Mesenchymal stem cell (in vitro differentiated cells and primary cell): ENCODE results near the gene CCDC158.

Experiments used
- DNase-seq: peaks from one replicate; pipeline ENCODE4 v3.0.0-alpha.2; 2013
- H2AFZ ChIP-seq: one replicate; pipeline ENCODE4 v1.6.1; 2013; ENCODE audit warnings: low read depth, mild to moderate bottlenecking, control low read depth, inconsistent platforms, low read length, moderate library complexity
- H2AK5ac ChIP-seq: 2 replicates; pipeline ENCODE4 v1.6.1; 2013; ENCODE audit warnings: low read length, moderate library complexity, mild to moderate bottlenecking, inconsistent platforms; ENCODE audit not compliant: severe bottlenecking
- H2BK120ac ChIP-seq: one replicate; pipeline ENCODE4 v1.6.1; 2013; ENCODE audit warnings: low read depth, mild to moderate bottlenecking, inconsistent platforms, low read length, moderate library complexity
- H2BK12ac ChIP-seq, 2 experiments: one replicate each; pipeline ENCODE4 v1.6.1; 2013; ENCODE audit warnings: inconsistent platforms in 2 of 2, low read length in 2 of 2, mild to moderate bottlenecking in 2 of 2, moderate library complexity in 2 of 2, control low read depth in 1 of 2
- H2BK15ac ChIP-seq: one replicate; pipeline ENCODE4 v1.6.1; 2013; ENCODE audit warnings: mild to moderate bottlenecking, low read depth, inconsistent platforms; ENCODE audit not compliant: poor library complexity, severe bottlenecking
- H2BK5ac ChIP-seq: 2 replicates; pipeline ENCODE4 v1.6.1; 2013; ENCODE audit warnings: low read depth, mild to moderate bottlenecking, low read length, control low read depth, inconsistent platforms; ENCODE audit not compliant: poor library complexity, severe bottlenecking
- H3K14ac ChIP-seq, 2 experiments: one replicate each; pipeline ENCODE4 v1.6.1; 2013; ENCODE audit warnings: inconsistent platforms in 2 of 2, low read length in 2 of 2, control low read depth in 1 of 2, mild to moderate bottlenecking in 1 of 2, moderate library complexity in 1 of 2
- H3K18ac ChIP-seq, 2 experiments: one replicate each; pipeline ENCODE4 v1.6.1; 2013; ENCODE audit warnings: inconsistent platforms in 2 of 2, low read length in 2 of 2, control low read depth in 1 of 2, low read depth in 1 of 2, mild to moderate bottlenecking in 1 of 2
- H3K23ac ChIP-seq, 2 experiments: one replicate each; pipeline ENCODE4 v1.6.1; 2013; ENCODE audit warnings: inconsistent platforms in 2 of 2, low read length in 2 of 2, mild to moderate bottlenecking in 2 of 2, moderate library complexity in 2 of 2, control low read depth in 1 of 2
- H3K27ac ChIP-seq: 2 replicates; pipeline ENCODE4 v1.5.1; 2013; ENCODE audit warnings: mild to moderate bottlenecking, moderate library complexity, low read length, control low read depth, inconsistent platforms; ENCODE audit not compliant: poor library complexity, severe bottlenecking
- H3K27me3 ChIP-seq, 2 experiments: 2 replicates each; pipeline versions ENCODE4 v1.6.1 to v1.7.0; 2013; ENCODE audit warnings: low read length in 2 of 2, mild to moderate bottlenecking in 2 of 2, moderate library complexity in 2 of 2, control low read depth in 1 of 2, inconsistent platforms in 1 of 2; ENCODE audit not compliant: control insufficient read depth in 1 of 2, insufficient read depth in 1 of 2
- H3K36me3 ChIP-seq, 2 experiments: 2 replicates each; pipeline versions ENCODE4 v1.6.1 to v1.7.0; 2013; ENCODE audit warnings: low read length in 2 of 2, control low read depth in 1 of 2, inconsistent platforms in 1 of 2, low read depth in 1 of 2, mild to moderate bottlenecking in 1 of 2; ENCODE audit not compliant: insufficient read depth in 2 of 2, control insufficient read depth in 1 of 2
- H3K4ac ChIP-seq, 2 experiments: one replicate each; pipeline ENCODE4 v1.6.1; 2013; ENCODE audit warnings: inconsistent platforms in 2 of 2, low read length in 2 of 2, mild to moderate bottlenecking in 2 of 2, moderate library complexity in 2 of 2, control low read depth in 1 of 2, low read depth in 1 of 2
- H3K4me1 ChIP-seq: 2 replicates; pipeline ENCODE4 v1.6.1; 2013; ENCODE audit warnings: low read depth, low read length, control low read depth; ENCODE audit not compliant: control insufficient read depth, insufficient read depth
- H3K4me2 ChIP-seq: 2 replicates; pipeline ENCODE4 v1.6.1; 2013; ENCODE audit warnings: low read length, mild to moderate bottlenecking, inconsistent platforms; ENCODE audit not compliant: poor library complexity, severe bottlenecking
- H3K4me3 ChIP-seq, 2 experiments: 2 replicates each; pipeline versions ENCODE4 v1.5.1 to v1.7.0; 2013; ENCODE audit warnings: low read length in 2 of 2, mild to moderate bottlenecking in 2 of 2, control low read depth in 1 of 2, low read depth in 1 of 2; ENCODE audit not compliant: insufficient read depth in 1 of 2
- H3K79me1 ChIP-seq: replicated peaks from 2 replicates; pipeline ENCODE4 v1.6.1; 2013; ENCODE audit warnings: mild to moderate bottlenecking, control low read depth, low read length, inconsistent platforms; ENCODE audit not compliant: poor library complexity, severe bottlenecking
- H3K9ac ChIP-seq: 2 replicates; pipeline ENCODE4 v1.7.0; 2013; ENCODE audit warnings: mild to moderate bottlenecking, low read length, moderate library complexity
- H3K9me3 ChIP-seq: 2 replicates; pipeline ENCODE4 v1.7.0; 2013; ENCODE audit warnings: mild to moderate bottlenecking, low read length; ENCODE audit not compliant: control insufficient read depth
- H4K8ac ChIP-seq: one replicate; pipeline ENCODE4 v1.6.1; 2013; ENCODE audit warnings: inconsistent platforms, mild to moderate bottlenecking, low read length, moderate library complexity
- H4K91ac ChIP-seq: one replicate; pipeline ENCODE4 v1.6.1; 2013; ENCODE audit warnings: mild to moderate bottlenecking, low read length, inconsistent platforms
- WGBS: methylation state at CpG from one replicate; pipeline ENCODE4 v1.1.7; 2013; ENCODE audit warnings: mixed read lengths; 5-methylcytosine and 5-hydroxymethylcytosine counted together

The CCDC158 gene

GRCh38 chr4:76380561-76380960, 40.4 kb downstream of the CCDC158 start:
- no peaks in the 10 kb centered on the region for H3K36me3 ChIP-seq
- H2AFZ ChIP-seq = no peak overlapping the region
- no peak overlapping the region for H2AK5ac ChIP-seq
- H3K27ac ChIP-seq = no peak overlapping the region
- H3K27me3 ChIP-seq = no peaks in the 10 kb centered on the region
- WGBS = 95% methylated on average over 6 of the region's 6 CpGs
- H3K4me1 ChIP-seq = peaks cover 2% of the 10 kb centered on the region
- H2BK12ac ChIP-seq = no peak overlapping the region
- H3K4me2 ChIP-seq = no peak overlapping the region
- no peak overlapping the region for H2BK15ac ChIP-seq
- no peak overlapping the region for H3K4ac ChIP-seq
- H3K79me1 ChIP-seq = no peaks in the 10 kb centered on the region
- no peak overlapping the region for H2BK120ac ChIP-seq
- H4K8ac ChIP-seq = no peak overlapping the region
- no peak overlapping the region for H4K91ac ChIP-seq
- H3K14ac ChIP-seq = no peak overlapping the region
- H3K18ac ChIP-seq = no peak overlapping the region
- no peak for DNase-seq
- no peak overlapping the region for H2BK5ac ChIP-seq
- H3K4me3 ChIP-seq = no peak overlapping the region
- H3K9me3 ChIP-seq = peaks cover 4% of the 10 kb centered on the region
- no peak overlapping the region for H3K9ac ChIP-seq
- H3K23ac ChIP-seq = no peak overlapping the region

GRCh38 chr4:76377911-76378310, 43.0 kb downstream of the CCDC158 start:
- no peaks in the 10 kb centered on the region for H3K36me3 ChIP-seq
- no peak overlapping the region for H4K8ac ChIP-seq
- no peaks in the 10 kb centered on the region for H3K27me3 ChIP-seq
- H3K9me3 ChIP-seq = peaks cover 4% of the 10 kb centered on the region
- H3K14ac ChIP-seq = no peak overlapping the region
- no peak overlapping the region for H2BK120ac ChIP-seq
- DNase-seq = peak; percentile 44
- no peak overlapping the region for H3K4me3 ChIP-seq
- peaks cover 2% of the 10 kb centered on the region for H3K4me1 ChIP-seq
- no peak overlapping the region for H4K91ac ChIP-seq
- no peak overlapping the region for H2BK12ac ChIP-seq
- no peak overlapping the region for H3K18ac ChIP-seq
- H3K4me2 ChIP-seq = no peak overlapping the region
- no peak overlapping the region for H3K4ac ChIP-seq
- H2AFZ ChIP-seq = no peak overlapping the region
- no peak overlapping the region for H2BK5ac ChIP-seq
- H3K27ac ChIP-seq = no peak overlapping the region
- H3K79me1 ChIP-seq = no peaks in the 10 kb centered on the region
- 37% methylated on average over 4 of the region's 5 CpGs for WGBS
- H3K9ac ChIP-seq = no peak overlapping the region
- H3K23ac ChIP-seq = no peak overlapping the region
- no peak overlapping the region for H2AK5ac ChIP-seq
- H2BK15ac ChIP-seq = no peak overlapping the region

GRCh38 chr4:76377481-76377901, 43.5 kb downstream of the CCDC158 start:
- no peak overlapping the region for H2BK120ac ChIP-seq

GRCh38 chr4:76376534-76376933, 44.4 kb downstream of the CCDC158 start:
- no peak overlapping the region for H3K4me2 ChIP-seq
- WGBS = no CpG with 5 or more reads among the region's 1 CpG
- H2BK120ac ChIP-seq = no peak overlapping the region

More at GRCh38 chr4:76377481-76377901, 43.5 kb downstream of the CCDC158 start:
- no peaks in the 10 kb centered on the region for H3K27me3 ChIP-seq
- H3K14ac ChIP-seq = no peak overlapping the region
- peak; percentile 20 for DNase-seq
- no peak overlapping the region for H3K27ac ChIP-seq
- H2BK5ac ChIP-seq = no peak overlapping the region
- H2AFZ ChIP-seq = peak overlapping the region; percentile 64
- H3K9ac ChIP-seq = no peak overlapping the region
- H2AK5ac ChIP-seq = no peak overlapping the region
- H3K23ac ChIP-seq = no peak overlapping the region
- H3K4ac ChIP-seq = no peak overlapping the region
- H3K9me3 ChIP-seq = peaks cover 4% of the 10 kb centered on the region
- WGBS = 44% methylated on average over 3 of the region's 4 CpGs
- no peak overlapping the region for H4K91ac ChIP-seq
- no peaks in the 10 kb centered on the region for H3K36me3 ChIP-seq
- peaks cover 2% of the 10 kb centered on the region for H3K4me1 ChIP-seq
- no peak overlapping the region for H2BK12ac ChIP-seq
- no peak overlapping the region for H4K8ac ChIP-seq
- no peak overlapping the region for H3K18ac ChIP-seq
- no peak overlapping the region for H2BK15ac ChIP-seq
- peak overlapping the region; percentile 25 for H3K4me2 ChIP-seq
- H3K4me3 ChIP-seq = no peak overlapping the region
- H3K79me1 ChIP-seq = no peaks in the 10 kb centered on the region

More at GRCh38 chr4:76376534-76376933, 44.4 kb downstream of the CCDC158 start:
- no peak overlapping the region for H3K9ac ChIP-seq
- no peak overlapping the region for H2BK5ac ChIP-seq
- H2AK5ac ChIP-seq = no peak overlapping the region
- no peak overlapping the region for H3K27ac ChIP-seq
- H3K18ac ChIP-seq = no peak overlapping the region
- no peak overlapping the region for H3K14ac ChIP-seq
- H4K91ac ChIP-seq = no peak overlapping the region
- H3K4ac ChIP-seq = no peak overlapping the region
- H2BK12ac ChIP-seq = no peak overlapping the region
- H3K36me3 ChIP-seq = no peaks in the 10 kb centered on the region
- H3K23ac ChIP-seq = no peak overlapping the region
- no peak overlapping the region for H3K4me3 ChIP-seq
- no peak overlapping the region for H2AFZ ChIP-seq
- H3K79me1 ChIP-seq = no peaks in the 10 kb centered on the region
- peaks cover 4% of the 10 kb centered on the region for H3K9me3 ChIP-seq
- no peak overlapping the region for H4K8ac ChIP-seq
- H3K27me3 ChIP-seq = no peaks in the 10 kb centered on the region
- H3K4me1 ChIP-seq = peaks cover 2% of the 10 kb centered on the region
- H2BK15ac ChIP-seq = no peak overlapping the region
- DNase-seq = no peak
